Right ventricle myocardium superior (tissue), 1 donor: Measurements from ENCODE around the gene MT2A. TPM values are rescaled to one million over a fixed set of nuclear protein-coding genes. Genes with fewer than 3 reads are reported as not detected.
A peak's percentile ranks its signal among the peaks of the same experiment; 100 is the strongest.
"Not testable (repeated sequence)": the region's sequence is repeated elsewhere in the genome, so short reads cannot be mapped to it uniquely, and the experiment has no call there.

Source experiments
- ATAC-seq: fragments of 200-7000 bp; cut with Tn5 transposase; one replicate; pipeline ENCODE4 v1.9.1; 2020; ENCODE audit warnings: mild to moderate bottlenecking; ENCODE audit not compliant: poor library complexity
- DNase-seq: peaks from one replicate; pipeline ENCODE4 v3.0.0-alpha.2; 2020
- intact Hi-C: fragments of 100-400 bp; cut with DNase I; formaldehyde crosslinking; loops from one replicate; pipeline ENCODE4 v1.11.2; 2022
- total RNA-seq: library from RNA; stranded (reverse); fragmentation: NEBNext Ultra II Directional; extraction: Animal tissue kit (Norgen Biotek cat#: 25700); gene quantifications from one replicate; pipeline ENCODE4 v1.2.1, GENCODE V29; 2021
- donor health status: DM: no; HTN: yes; CAD: no; lungs with severe emphysema.

The MT2A gene
- total RNA-seq, 1 donor from 2014 or later: 87.9 TPM

DNA sequence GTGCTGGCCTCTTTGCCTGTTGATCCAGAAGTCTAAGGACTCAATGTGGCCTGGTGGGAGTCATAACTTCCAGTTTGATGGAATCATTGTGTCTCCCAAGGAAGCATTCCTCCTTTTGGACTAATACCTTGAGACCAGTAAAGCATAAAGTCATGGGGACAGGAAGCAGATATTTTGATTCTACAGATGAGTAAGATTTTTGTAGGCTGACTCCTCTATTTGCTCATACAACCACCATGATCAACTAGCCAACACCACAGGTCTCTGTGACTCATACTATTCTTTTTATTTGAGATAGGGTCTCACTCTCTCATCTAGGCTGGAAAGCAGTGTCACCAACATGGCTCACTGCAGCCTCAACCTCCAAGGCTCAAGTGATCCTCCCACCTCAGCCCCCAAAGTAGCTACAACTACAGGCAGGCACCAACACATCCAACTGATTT lies 6.2 kb downstream of the MT2A start:
- DNase-seq: no peak
- intact Hi-C loops: no loop called here
- no peak for ATAC-seq

DNA sequence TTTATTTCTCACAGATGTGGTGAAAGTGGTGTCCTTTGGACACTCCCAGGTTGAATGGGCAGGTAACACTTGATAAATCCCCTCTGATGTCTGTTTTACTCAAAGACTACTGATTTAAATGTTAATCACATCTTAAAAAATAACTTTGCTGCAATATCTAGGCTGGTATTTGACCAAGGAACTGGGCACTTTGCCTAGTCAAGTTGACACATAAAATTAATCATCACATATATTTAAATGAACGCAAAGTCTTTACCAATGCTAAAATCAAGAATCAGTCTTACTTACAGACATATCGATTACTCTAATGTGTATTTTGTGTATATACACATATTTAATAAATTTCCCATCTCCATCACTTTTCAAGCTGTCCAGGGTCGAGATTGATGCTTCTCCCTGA lies 7.0 kb downstream of the MT2A start:
- ATAC-seq (no peak), DNase-seq (no peak)
- intact Hi-C loops: no loop called here

DNA sequence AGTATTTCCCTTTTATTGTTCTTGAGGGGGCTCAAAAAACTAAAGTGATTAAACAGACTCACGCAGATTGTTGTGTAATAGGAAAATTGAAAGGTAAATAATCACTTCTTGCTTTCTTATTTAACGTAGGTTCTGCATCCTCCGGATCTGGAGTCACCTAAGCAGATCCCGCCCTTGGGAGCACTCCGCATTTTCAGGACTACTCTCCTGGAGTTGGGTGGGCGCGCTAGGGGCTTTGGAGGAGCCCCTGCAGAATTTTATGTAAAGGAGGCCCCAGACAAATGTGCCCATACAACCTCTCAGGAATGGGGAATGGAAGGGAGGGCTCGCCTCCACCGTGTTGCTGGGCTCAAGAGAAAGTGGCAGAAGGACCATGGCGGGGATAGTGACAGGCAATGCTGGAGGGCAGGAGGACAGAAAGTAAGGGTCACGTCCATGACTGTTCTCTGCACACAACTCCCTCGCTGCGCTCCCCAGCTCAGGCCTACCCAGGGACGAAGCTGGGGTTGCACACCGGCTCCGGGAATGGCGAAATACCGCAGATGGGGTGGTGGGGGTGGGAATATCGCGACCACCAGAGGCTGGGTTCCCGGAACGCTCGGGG lies 8.3 kb downstream of the MT2A start:
- intact Hi-C loops: no loop called here
- no peak for DNase-seq

DNA sequence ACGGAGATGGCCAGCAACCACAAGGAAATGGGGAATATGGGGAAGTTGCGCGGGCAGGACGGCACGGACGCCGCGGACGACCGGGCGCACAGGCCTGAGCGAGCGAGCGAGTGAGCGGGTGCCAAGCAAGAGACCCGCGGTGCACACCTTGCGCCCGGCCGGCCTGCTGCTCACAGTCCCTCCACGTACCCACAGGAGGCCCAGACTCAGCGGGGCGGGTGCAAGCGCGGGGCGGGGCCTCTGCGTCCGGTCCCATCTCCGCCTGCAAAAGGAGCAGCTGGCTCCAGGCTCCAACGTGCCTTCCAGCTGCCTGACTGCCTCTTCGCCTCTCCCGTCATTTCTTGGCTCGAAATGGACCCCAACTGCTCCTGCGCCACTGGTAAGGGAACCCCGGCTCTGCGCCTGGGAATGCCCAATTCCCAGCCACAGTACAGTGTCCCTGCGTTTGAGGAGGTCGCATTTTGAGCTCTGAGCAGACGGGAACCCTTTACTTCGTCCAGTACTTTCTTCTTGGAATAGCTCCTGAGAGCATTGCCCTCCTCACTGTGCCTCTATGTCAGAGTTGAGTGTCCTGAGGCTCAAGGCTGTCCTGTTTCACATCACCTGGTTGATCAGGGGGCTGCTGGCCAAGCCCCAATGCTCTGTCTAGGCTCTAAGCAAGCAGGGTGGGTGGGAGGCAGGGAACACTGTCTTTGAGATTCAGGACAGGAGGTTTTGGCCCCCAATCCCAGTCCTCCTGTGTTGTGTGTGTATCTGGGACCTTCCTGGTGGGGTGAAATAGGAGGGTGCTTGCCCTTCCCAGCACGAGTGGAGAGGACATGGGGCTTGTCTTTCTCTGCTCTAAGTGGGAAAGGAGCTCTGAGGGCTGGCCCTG lies 9.1 kb downstream of the MT2A start:
- peak; percentile 95 for ATAC-seq
- peak; percentile 92 for DNase-seq
- intact Hi-C loops: no loop called here

More for the DNA sequence above, 8.3 kb downstream of the MT2A start:
- peak; percentile 11 for ATAC-seq

DNA sequence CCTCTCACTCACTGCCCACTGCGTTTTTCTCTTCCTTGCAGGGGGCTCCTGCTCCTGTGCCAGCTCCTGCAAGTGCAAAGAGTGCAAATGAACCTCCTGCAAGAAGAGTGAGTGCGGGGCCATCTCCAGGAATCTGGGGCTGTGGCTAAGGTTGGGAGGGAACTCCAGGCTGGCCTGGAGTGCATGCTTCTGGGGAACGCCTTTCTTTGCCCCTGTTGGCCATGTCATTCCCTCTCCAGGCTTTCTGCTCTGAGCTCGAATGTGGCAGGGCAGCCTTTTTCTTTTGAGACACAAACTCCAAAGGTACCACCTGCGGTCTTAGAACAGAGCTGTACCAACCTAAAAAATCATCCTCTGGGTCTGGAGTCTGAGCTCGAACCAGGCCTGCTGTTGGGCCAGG lies 9.8 kb downstream of the MT2A start:
- DNase-seq (no peak), ATAC-seq (no peak)
- intact Hi-C loops: no loop called here

DNA sequence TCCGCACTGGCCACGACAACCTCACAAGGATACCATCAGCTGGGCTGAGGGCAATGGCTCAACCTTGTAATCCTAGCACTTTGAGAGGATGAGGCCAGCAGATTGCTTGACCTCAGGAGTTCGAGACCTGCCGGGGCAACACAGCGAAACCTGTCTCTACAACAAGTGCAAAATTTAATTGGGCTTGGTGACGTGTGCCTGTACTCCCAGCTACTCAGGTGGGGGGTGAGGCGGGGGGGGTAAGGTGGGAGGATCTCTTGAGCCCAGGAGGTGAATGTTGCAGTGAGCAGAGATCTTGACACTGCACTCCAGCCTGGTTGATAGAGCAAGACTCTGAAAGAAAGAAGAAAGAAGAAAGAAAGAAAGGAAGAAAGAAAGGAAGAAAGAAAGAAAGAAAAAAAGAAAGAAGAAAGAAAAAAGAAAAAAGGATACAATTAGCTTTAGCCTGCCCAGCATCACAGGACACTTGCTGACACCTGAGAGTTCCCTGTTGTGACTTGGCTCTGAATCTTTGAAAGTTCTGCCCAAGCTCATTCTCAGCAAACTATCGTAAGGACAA lies 12.0 kb downstream of the MT2A start:
- intact Hi-C loops: no loop called here
- no peak for ATAC-seq

DNA sequence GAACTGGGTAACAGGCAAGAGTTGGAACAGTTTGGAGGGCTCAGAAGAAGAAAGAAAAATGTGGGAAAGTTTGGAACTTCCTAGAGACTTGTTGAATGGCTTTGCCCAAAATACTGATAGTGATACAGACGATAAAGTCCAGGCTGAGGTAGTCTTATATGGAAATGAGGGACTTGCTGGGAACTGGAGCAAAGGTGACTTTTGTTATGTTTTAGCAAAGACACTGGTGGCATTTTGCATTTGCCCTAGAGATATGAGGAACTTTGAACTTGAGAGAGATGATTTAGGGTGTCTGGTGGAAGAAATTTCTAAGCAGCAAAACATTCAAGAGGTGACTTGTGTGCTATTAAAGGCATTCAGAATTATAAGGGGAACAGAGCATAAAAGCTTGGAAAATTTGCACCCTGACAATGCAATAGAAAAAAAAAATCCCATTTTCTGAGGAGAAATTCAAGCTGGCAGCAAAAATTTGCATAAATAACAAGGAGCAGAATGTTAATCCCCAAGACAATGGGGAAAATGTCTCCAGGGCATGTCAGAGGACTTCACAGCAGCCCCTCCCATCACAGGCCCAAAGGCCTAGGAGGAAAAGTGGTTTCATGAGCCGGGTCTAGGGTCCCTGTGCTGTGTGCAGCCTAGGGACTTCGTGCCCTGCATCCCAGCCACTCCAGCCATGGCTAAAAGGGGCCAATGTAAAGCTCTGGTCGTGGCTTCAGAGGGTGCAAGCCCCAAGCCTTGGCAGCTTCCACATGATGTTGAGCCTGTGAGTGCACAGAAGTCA lies 13.5 kb downstream of the MT2A start:
- intact Hi-C loops, DNase-seq, ATAC-seq: not testable (repeated sequence)

More for the DNA sequence above, 12.0 kb downstream of the MT2A start:
- DNase-seq: no peak

DNA sequence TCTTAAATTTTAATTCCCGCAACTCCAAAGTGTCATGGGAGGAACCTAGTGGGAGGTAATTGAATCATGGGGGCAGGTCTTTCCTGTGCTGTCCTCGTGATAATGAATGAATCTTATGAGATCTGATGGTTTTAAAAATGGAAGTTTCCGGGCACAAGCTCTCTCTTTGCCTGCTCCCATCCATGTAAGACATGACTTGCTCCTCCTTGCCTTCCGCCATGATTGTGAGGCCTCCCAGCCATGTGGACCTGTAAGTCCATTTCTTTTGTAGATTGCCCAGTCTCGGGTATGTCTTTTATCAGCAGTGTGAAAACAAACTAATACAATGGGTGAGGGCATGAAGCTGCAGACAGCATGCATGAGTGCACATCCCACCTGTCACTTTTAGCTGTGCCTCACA lies 14.8 kb downstream of the MT2A start:
- DNase-seq, ATAC-seq, intact Hi-C loops: not testable (repeated sequence)

DNA sequence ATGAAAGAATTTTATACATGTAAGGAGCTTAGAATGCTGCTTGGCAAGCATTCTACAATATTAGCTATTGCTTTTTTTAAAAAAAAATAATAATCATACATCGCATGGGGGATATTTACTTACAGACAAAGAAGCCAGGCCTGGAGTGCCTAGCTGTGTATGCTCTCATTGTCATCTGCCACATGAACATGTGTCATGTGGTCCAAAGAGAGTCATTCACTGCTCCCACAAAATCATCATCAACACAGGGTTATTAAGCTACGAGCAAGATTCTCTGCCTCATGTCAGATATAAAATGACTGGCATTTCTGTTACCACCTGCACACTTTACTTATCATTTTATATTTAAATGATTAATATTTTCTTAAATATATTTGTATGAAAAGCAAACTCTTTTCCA lies 15.3 kb downstream of the MT2A start:
- intact Hi-C loops: no loop called here
- DNase-seq: no peak
- no peak for ATAC-seq

DNA sequence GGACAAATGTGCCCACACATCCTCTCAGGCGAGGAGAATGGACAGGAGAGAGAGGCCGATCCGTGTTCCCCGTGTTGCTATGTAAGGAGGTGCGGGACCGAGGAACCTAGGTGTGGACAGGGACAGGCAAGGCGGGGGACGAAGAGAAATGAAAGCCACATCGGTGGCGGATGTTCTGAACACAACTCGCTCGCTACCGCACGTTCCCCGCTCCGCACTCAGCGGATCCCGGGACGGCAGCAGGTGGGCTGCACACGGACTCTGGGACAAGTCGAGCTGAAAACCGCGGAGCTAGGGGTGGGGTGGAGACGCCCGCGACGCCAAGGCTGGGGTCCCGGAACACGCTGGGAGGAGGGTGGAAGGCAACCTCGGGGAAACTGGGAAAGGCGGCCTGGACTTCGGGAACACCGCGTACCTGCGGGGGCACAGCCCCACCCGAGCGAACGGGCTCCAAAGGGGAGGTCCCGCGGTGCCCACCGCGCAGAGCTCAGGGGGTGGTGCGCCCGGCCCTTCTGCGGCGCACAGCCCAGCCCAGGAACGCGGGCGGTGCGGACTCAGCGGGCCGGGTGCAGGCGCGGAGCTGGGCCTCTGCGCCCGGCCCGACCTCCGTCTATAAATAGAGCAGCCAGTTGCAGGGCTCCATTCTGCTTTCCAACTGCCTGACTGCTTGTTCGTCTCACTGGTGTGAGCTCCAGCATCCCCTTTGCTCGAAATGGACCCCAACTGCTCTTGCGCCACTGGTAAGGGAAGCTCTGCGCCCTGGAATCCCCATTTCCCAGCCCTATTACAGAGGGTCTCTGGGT lies 17.0 kb downstream of the MT2A start, which contains the start of gene MT1E:
TSS of gene MT1E (plus strand) at position 642 of the 803 bp plus-strand sequence. CDS start at position 713, 71 bp downstream.
- DNase-seq (peak; percentile 92), ATAC-seq (peak; percentile 95)
- intact Hi-C loops: no loop called here

DNA sequence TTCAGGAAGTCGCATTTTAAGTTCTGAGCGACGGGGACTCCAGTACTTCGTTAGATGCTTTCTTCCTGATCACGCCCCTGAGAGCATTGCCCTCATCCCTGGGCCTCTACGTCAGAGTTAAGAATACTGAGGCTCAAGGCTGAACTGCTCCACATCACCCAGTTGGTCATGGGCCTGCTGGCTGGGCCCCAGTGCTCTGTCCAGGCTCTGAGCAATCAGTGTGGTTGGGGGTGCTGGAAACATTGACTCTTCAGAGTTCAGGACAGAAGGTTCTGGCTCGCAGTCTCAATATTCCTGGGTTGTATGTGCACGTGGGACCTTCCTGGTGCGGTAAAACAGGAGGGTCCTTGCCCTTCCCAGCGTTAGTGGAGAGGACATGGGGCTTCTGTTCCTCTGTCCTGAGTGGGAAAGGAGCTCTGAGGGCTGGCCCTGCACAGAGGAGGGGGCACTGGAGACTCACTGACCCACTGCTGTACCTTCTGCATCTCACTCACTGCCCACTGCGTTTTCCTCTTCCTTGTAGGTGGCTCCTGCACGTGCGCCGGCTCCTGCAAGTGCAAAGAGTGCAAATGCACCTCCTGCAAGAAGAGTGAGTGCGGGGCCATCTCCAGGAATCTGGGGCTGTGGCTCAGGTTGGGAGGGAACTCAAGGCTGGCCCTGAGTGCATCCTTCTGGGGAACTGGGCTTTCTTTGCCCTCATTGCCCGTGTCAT lies 17.7 kb downstream of the MT2A start:
- DNase-seq (peak; percentile 83), ATAC-seq (peak; percentile 75)
- intact Hi-C loops: no loop called here

DNA sequence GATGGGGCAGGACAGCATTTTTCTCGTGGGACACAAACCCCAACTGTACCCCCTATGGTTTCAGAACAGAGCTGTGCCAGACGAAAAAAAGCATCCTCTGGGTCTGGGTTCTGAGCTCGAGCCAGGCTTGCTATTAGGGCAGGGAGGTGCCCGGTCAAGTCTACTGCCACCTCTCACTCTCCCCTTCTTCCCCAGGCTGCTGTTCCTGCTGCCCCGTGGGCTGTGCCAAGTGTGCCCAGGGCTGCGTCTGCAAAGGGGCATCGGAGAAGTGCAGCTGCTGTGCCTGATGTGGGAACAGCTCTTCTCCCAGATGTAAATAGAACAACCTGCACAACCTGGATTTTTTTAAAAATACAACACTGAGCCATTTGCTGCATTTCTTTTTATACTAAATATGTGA lies 18.3 kb downstream of the MT2A start:
- DNase-seq (no peak), ATAC-seq (peak; percentile 7)
- intact Hi-C loops: no loop called here

DNA sequence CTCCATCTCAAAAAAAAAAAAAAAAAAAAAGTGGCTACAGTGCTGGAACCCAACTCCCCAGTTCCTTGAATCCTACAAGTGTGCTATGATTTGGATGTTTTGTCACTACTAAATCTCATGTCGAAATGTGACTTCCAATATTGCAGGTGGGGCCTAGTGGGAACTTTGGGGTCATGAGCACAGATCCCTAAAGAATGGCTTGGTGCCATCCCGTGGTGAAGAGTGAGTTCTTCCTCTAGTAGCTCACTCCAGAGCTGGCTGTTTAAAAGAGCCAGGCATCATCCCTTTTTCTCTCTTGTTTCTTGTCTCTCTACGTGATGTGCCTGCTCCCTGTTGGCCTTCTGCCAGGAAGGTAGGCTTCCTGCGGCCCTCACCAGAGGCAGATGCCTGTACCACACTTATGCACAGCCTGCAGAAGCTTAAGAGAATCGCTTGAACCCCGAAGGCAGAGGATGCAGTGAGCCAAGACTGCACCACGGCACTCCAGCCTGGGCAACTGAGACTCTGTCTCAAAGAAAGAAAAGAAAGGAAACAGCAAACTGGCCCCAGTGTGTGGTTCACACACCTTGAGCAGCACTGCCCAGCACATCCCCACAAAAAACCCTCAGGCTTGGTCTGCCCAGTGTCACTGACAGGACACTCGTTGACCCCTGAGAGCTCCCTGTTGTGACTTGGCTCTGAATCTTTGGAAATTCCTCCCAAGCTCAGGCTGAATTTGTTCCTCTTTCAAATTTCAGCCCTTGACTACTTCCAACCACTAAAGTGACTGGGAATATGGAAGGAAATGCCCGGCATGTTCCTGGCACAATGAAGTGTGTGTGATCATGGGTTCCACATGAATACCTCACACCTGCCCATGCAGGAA lies 20.3 kb downstream of the MT2A start:
- ATAC-seq (no peak), DNase-seq (no peak)
- intact Hi-C loops: no loop called here

DNA sequence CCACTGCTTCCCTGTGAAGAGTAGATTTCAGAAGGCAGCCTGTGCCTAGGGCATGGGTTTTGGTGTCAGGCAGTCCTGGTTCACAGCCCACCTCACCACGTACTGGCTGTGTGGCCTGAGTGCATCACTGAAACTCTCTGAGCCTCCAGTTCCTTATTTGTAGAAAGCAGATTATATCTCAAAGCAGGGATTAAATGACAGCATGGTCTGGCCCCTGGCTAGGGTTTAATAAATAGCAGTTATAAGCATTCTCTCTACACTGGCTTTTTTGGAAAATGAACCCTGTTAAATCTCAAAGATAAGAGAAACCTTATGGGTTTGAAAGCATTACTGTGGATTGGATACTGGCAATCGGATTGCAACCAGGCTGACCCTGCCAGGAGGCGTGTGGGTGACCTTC lies 21.1 kb downstream of the MT2A start:
- intact Hi-C loops: no loop called here
- no peak for ATAC-seq
- DNase-seq: no peak

DNA sequence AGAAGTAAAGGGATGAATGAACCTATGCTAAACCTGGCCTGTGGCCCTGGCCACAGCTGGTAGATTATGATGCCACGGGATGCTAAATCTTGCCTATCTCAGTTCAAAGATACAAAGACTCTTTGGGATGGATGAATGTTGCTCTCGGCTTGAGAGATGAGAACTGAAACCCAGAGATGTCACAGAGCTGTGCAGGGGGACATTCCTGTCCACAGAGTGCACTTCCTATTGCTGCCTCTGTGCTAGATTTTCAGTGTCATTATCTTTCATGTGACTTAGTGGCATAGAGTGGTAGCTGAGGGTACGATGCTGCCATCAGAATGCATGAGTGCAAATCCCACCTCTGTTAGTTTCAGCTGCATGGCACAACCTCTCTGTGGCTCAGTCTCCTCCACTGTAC lies 21.8 kb downstream of the MT2A start:
- intact Hi-C loops: no loop called here
- DNase-seq (no peak), ATAC-seq (no peak)

DNA sequence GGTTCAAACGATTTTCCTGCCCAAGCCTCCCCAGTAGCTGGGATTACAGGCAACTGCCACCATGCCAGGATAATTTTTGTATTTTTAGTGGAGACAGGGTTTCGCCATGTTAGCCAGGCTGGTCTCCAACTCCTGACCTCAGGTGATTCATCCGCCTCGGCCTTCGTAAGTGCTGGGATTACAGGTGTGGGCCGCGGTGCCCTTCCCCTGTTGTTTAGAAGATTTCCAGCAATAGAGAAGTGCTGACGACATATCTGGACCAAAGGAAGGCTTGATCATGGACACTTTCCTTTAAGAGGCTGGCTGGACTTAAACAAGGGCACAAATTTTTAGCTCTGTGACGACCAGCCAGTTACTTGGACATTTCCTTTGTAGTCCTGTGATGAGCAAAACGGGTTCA lies 22.8 kb downstream of the MT2A start:
- DNase-seq (no peak), ATAC-seq (no peak)
- intact Hi-C loops: no loop called here

DNA sequence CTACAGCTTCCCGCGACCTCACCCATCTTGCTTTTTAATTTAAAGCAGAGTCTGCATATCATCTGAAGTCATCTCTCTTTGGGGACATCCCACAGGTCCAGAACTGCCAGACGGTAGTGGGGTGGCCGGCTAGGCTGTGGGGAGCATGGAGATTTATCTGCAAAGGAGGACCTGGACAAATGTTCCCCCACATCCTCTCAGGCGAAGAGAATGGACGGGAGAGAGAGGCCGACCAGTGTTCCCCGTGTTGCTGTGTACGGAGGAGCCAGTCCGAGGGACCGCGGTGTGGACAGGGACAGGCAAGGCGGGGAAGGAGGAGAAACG lies 23.4 kb downstream of the MT2A start:
- DNase-seq (no peak), ATAC-seq (no peak)
- intact Hi-C loops: no loop called here
